CD4-positive, alpha-beta T cell treated with Interleukin-15 for 1 hour (primary cell): ENCODE measurements around the gene CACNG4.
"Not testable (repeated sequence)": the region's sequence is repeated elsewhere in the genome, so short reads cannot be mapped to it uniquely, and the experiment has no call there.

Experiments
- DNase-seq: peaks from one replicate; pipeline ENCODE4 v3.0.0-alpha.2; 2020

Gene CACNG4

GRCh38 chr17:66964930-66965800, 658 bp downstream of the CACNG4 start:
- DNase-seq: no peak

- no peak for DNase-seq
Measured at GRCh38 chr17:66965801-66966262, 1.3 kb downstream of the CACNG4 start.

GRCh38 chr17:66966298-66966697, 1.8 kb downstream of the CACNG4 start:
- no peak for DNase-seq

GRCh38 chr17:66966704-66967418, 2.4 kb downstream of the CACNG4 start:
- DNase-seq: no peak

- no peak for DNase-seq
Measured at GRCh38 chr17:66967837-66968543, 3.5 kb downstream of the CACNG4 start.

GRCh38 chr17:66968916-66969315, 4.4 kb downstream of the CACNG4 start:
- no peak for DNase-seq

- no peak for DNase-seq
Measured at GRCh38 chr17:66970140-66970539, 5.6 kb downstream of the CACNG4 start.

- DNase-seq: no peak
Measured at GRCh38 chr17:66970797-66971196, 6.3 kb downstream of the CACNG4 start.

GRCh38 chr17:66971264-66971663, 6.8 kb downstream of the CACNG4 start:
- no peak for DNase-seq

- no peak for DNase-seq
Measured at GRCh38 chr17:66971730-66972441, 7.4 kb downstream of the CACNG4 start.

GRCh38 chr17:66972442-66972830, 7.9 kb downstream of the CACNG4 start:
- DNase-seq: not testable (repeated sequence)

- no peak for DNase-seq
Measured at GRCh38 chr17:66975188-66975587, 10.7 kb downstream of the CACNG4 start.

- no peak for DNase-seq
Measured at GRCh38 chr17:66975614-66976378, 11.3 kb downstream of the CACNG4 start.

- DNase-seq: no peak
Measured at GRCh38 chr17:66976379-66976663, 11.8 kb downstream of the CACNG4 start.

GRCh38 chr17:66976781-66977201, 12.3 kb downstream of the CACNG4 start:
- no peak for DNase-seq

- DNase-seq: no peak
Measured at GRCh38 chr17:66978514-66979061, 14.1 kb downstream of the CACNG4 start.

GRCh38 chr17:66980896-66981295, 16.4 kb downstream of the CACNG4 start:
- DNase-seq: no peak

GRCh38 chr17:66981983-66982508, 17.5 kb downstream of the CACNG4 start:
- no peak for DNase-seq

GRCh38 chr17:66983414-66984021, 19.0 kb downstream of the CACNG4 start:
- no peak for DNase-seq

GRCh38 chr17:66984730-66985129, 20.2 kb downstream of the CACNG4 start:
- no peak for DNase-seq
